AG10803 (cell line): ENCODE data around the gene CFAP221.

ENCODE experiments used
- DNase-seq: peaks from one replicate; pipeline ENCODE4 v3.0.0; 2010; ENCODE audit warnings: low read depth
- H3K4me3 ChIP-seq: 2 replicates; pipeline ENCODE4 v1.5.1; 2011; ENCODE audit warnings: mild to moderate bottlenecking, low read length, control low read depth
- TF ChIP-seq, protein P1 (sequence below): conservative IDR thresholded peaks from 2 replicates; pipeline ENCODE4 v1.5.1; 2011; ENCODE audit warnings: mild to moderate bottlenecking, low read length, control low read depth, inconsistent platforms

Gene CFAP221

DNA sequence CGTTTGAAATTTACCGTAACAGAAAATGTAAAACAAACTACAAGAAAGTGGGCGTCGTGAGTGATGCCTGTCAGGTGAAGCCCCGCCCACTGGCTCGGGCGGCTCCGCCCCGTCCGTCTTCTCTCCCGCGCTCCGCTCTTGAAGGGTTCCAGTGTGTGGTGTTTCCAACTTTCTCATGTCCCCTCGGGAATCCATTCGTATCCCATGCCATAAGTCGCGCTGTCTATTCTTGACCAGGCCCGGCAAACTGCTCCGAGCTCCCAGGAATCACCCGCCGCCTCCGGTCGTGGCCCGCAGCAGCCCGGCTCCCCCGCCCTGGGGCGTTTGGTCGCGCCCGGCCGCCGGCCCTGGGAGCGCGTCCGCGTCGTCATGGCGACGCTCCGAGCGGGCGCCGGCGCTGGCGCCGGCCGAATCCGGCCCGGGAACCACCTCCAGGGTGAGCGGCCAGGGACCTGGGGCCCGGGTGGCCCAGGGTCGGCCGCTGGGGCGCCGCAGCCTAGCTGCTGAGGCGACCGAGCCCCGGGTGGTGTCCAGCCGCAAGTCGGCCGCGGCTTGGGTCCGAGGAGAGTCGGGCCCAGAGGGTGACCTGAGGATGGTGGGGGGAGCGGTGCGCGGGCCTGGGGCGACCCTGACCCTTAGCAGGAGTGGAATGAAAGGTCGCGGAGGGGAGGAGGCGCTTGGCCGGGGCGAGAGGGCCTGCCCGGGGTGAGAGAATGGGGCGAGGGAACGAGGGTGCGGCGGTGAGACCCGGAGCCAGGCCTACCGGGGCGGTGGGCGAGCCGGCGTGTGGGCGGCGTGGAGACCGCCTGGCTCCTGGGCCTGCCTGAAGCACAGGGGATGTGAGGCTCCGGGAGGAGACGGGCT is at the start of gene CFAP221:
TSS of gene CFAP221 (plus strand) at position 375 of the 864 bp plus-strand sequence. CDS start 1,683 bp downstream, outside the sequence.
- peak; percentile 49 for DNase-seq
- TF ChIP-seq, protein P1, sequence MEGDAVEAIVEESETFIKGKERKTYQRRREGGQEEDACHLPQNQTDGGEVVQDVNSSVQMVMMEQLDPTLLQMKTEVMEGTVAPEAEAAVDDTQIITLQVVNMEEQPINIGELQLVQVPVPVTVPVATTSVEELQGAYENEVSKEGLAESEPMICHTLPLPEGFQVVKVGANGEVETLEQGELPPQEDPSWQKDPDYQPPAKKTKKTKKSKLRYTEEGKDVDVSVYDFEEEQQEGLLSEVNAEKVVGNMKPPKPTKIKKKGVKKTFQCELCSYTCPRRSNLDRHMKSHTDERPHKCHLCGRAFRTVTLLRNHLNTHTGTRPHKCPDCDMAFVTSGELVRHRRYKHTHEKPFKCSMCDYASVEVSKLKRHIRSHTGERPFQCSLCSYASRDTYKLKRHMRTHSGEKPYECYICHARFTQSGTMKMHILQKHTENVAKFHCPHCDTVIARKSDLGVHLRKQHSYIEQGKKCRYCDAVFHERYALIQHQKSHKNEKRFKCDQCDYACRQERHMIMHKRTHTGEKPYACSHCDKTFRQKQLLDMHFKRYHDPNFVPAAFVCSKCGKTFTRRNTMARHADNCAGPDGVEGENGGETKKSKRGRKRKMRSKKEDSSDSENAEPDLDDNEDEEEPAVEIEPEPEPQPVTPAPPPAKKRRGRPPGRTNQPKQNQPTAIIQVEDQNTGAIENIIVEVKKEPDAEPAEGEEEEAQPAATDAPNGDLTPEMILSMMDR: no peak
- H3K4me3 ChIP-seq: peak within 1 kb of the TSS; percentile 56

DNA sequence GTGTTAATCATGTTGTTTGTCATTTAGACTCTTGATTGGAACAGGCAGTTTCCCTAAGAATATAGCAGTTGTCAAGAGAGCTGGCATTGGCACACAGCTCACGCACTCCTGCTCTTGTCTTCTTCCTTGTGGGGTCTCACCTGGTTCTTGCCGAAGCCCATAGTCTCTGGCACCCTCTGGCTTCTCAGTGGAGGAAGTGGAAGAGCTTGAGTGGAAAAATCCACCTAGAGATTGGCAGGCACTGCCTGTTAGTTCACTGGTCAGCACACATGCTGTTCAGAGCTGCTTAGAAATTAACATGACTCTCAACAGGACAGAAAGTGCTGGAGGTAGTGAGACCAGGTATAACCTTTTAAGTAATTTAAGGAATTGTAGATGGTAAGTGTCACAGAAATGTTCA is 48.3 kb upstream of the CFAP221 start:
- H3K4me3 ChIP-seq: no peak overlapping the region
- TF ChIP-seq, protein P1: no peak
- no peak for DNase-seq

DNA sequence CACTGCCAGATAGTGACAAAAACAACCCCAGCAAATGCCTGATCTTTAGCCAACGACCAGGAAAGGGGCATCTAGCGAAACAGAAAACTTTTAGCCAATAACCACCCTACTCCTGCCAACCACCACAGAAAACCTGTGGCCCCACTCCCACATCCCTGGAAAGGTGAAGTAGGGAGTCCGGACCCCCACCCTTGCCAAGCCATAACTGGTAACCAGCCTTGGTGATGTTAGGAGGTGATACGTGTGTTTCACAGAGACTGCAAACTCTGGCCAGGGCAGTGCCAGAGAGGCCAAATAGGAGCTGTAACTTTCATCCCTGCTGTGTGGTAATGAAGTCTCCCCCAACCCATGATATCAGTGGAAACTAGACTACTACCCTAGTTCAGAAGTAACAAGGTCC is 47.6 kb upstream of the CFAP221 start:
- no peak for DNase-seq
- TF ChIP-seq, protein P1: no peak
- no peak overlapping the region for H3K4me3 ChIP-seq

GRCh38 chr2:119508756-119509155 is 35.5 kb upstream of the CFAP221 start:
- TF ChIP-seq, protein P1: no peak
- H3K4me3 ChIP-seq: no peak overlapping the region
- no peak for DNase-seq

- H3K4me3 ChIP-seq: no peak overlapping the region
- DNase-seq: no peak
- TF ChIP-seq, protein P1: no peak
Observed at GRCh38 chr2:119511989-119512388, 32.3 kb upstream of the CFAP221 start.

GRCh38 chr2:119512946-119513345 is 31.3 kb upstream of the CFAP221 start:
- no peak for DNase-seq
- no peak overlapping the region for H3K4me3 ChIP-seq
- TF ChIP-seq, protein P1: no peak

DNA sequence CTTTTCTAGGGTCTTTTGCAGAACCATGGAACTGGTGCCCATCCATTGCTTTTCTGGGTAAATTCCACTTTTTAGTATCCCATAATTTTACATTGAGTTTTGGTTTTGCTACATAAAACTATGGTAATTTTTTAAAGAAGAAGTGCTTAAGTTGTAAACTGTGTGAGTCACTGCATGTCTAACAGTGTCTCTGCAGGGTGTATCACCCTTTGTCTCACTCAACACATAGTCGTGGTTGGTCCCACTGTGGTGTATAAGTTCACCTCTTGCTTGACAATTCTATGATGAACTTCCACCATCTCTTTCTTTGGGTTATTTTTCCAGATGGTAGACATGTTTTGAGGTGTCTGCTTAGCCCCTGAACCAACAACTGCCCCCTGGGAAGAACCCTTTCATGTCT is 30.4 kb upstream of the CFAP221 start:
- DNase-seq: no peak
- TF ChIP-seq, protein P1: no peak
- no peak overlapping the region for H3K4me3 ChIP-seq
